ENCODE data around the gene STAM2. TPM values are rescaled to one million over a fixed set of nuclear protein-coding genes. Genes with fewer than 3 reads are reported as not detected.

Gene STAM2
- total and polyA plus RNA-seq, 2 of the 13 experiments (the other 11 are each of a cell fraction or from before 2014, with no cell fraction given) = 14.7 to 24.1 TPM

GRCh38 chr2:152175368-152176112 lies at the start of gene STAM2 (continued):
- TF ChIP-seq TCF12 (IDR thresholded peaks at IDR 0.05) = no peak
- peak; percentile 96 for TF ChIP-seq TCF12 (CRISPR knock-in tag; IDR thresholded peaks at IDR 0.05)
- TF ChIP-seq ZFYVE20 (CRISPR knock-in tag; IDR thresholded peaks at IDR 0.05; ENCODE audit: borderline replicate concordance, low read depth) = no peak
- TF ChIP-seq ZNF749 (CRISPR knock-in tag; IDR thresholded peaks at IDR 0.05; ENCODE audit: borderline replicate concordance) = peak; percentile 86; the same call in 1 of the 2 replicates
- TF ChIP-seq ZNF567 (CRISPR knock-in tag; IDR thresholded peaks at IDR 0.05; ENCODE audit: borderline replicate concordance) = peak; percentile 78; the same call in 1 of the 2 replicates
- TF ChIP-seq NFATC3 (CRISPR knock-in tag; IDR thresholded peaks at IDR 0.05) = peak; percentile 87
- no peak for TF ChIP-seq ZNF724P (CRISPR knock-in tag; IDR thresholded peaks at IDR 0.05; ENCODE audit: borderline replicate concordance)
- peak; percentile 100 for TF ChIP-seq ZNF335 (CRISPR knock-in tag; IDR thresholded peaks at IDR 0.05)
- no peak; the same call in 1 of the 2 replicates for TF ChIP-seq NR2F6 (IDR thresholded peaks at IDR 0.05)
- no peak; the same call in none of the 2 replicates for TF ChIP-seq NR2F6 (CRISPR knock-in tag; IDR thresholded peaks at IDR 0.05)
- TF ChIP-seq ZNF510 (CRISPR knock-in tag; IDR thresholded peaks at IDR 0.05; ENCODE audit: low read depth) = peak; percentile 60; the same call in 1 of the 2 replicates
- TF ChIP-seq ZNF232 (CRISPR knock-in tag; IDR thresholded peaks at IDR 0.05; ENCODE audit: borderline replicate concordance) = peak; percentile 89; the same call in 1 of the 2 replicates
- peak; percentile 74; the same call in 1 of the 2 replicates for TF ChIP-seq ZSCAN25 (CRISPR knock-in tag; IDR thresholded peaks at IDR 0.05)
- TF ChIP-seq ZNF580 (CRISPR knock-in tag; IDR thresholded peaks at IDR 0.05; ENCODE audit: borderline replicate concordance, low read depth) = peak; percentile 90; the same call in 1 of the 2 replicates
- no peak for TF ChIP-seq ZNF644 (CRISPR knock-in tag; IDR thresholded peaks at IDR 0.05; ENCODE audit: low read depth)
- TF ChIP-seq UBTF (CRISPR knock-in tag; IDR thresholded peaks at IDR 0.05) = peak; percentile 97
- peak; percentile 92 for TF ChIP-seq ZNF776 (CRISPR knock-in tag; IDR thresholded peaks at IDR 0.05)
- TF ChIP-seq RXRA (CRISPR knock-in tag; IDR thresholded peaks at IDR 0.05) = peak; percentile 89
- TF ChIP-seq MED13 (CRISPR knock-in tag; IDR thresholded peaks at IDR 0.05) = peak; percentile 96
- TF ChIP-seq SETDB1 (CRISPR knock-in tag; IDR thresholded peaks at IDR 0.05; ENCODE audit: borderline replicate concordance) = no peak
- peak; percentile 83 for TF ChIP-seq MEF2D (CRISPR knock-in tag; IDR thresholded peaks at IDR 0.05)
- peak; percentile 32; the same call in 1 of the 2 replicates for TF ChIP-seq CHD4 (IDR thresholded peaks at IDR 0.05; ENCODE audit: borderline replicate concordance, low read length)
- TF ChIP-seq BHLHE40 (IDR thresholded peaks at IDR 0.05; ENCODE audit: low read length) = no peak
- peak; percentile 83; the same call in 1 of the 2 replicates for TF ChIP-seq GFI1 (CRISPR knock-in tag; IDR thresholded peaks at IDR 0.05; ENCODE audit: borderline replicate concordance)
- peak; percentile 82 for TF ChIP-seq BCL3 (CRISPR knock-in tag; IDR thresholded peaks at IDR 0.05)
- peak; percentile 95; the same call in 1 of the 2 replicates for TF ChIP-seq IKZF5 (CRISPR knock-in tag; IDR thresholded peaks at IDR 0.05)
- TF ChIP-seq ETV6 (CRISPR knock-in tag; conservative IDR thresholded peaks at IDR 0.05) = peak; percentile 77; the same call in 1 of the 2 replicates
